GM20431 (cell line): Measurements from ENCODE around the gene UCP3.

Experiments
- in situ Hi-C: fragments of 300-500 bp; cut with MseI, MboI; formaldehyde crosslinking; loops from one replicate; pipeline ENCODE4 v1.15.0; 2020; ENCODE audit warnings: low sequenced_read_pairs; ENCODE audit not compliant: unreplicated experiment

Gene UCP3

DNA sequence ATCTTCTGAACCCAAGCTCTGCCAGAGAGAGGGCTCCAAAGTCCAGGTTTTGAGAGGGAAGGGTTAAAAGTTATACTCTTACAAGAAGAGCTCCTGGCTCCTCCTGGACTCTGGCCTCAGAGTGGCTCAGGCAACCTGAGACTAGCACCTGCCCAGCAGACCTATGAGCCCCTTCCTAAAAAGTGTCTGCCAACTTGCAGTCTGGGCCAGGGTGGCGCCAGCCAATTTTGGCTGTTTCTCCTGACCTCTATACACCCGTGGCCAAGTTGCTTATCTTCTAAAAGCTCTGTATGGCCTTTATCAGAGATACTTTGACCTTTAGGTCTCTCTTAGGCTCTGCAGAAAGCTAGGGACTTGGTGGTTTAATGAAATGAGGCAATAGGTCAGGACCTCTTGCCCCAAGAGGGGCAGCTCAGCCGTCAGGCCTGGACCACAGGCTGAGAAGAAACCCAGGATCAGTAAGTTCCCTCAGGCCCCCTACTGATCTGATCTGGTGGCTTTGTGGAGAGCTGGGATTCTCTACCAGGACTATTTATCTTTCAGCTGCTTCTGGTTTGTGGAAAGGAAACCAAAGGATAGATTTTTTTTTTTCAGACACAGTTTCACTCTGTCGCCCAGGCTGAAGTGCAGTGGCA, 10.3 kb upstream of the UCP3 start:
- in situ Hi-C loops, result no loop called here

DNA sequence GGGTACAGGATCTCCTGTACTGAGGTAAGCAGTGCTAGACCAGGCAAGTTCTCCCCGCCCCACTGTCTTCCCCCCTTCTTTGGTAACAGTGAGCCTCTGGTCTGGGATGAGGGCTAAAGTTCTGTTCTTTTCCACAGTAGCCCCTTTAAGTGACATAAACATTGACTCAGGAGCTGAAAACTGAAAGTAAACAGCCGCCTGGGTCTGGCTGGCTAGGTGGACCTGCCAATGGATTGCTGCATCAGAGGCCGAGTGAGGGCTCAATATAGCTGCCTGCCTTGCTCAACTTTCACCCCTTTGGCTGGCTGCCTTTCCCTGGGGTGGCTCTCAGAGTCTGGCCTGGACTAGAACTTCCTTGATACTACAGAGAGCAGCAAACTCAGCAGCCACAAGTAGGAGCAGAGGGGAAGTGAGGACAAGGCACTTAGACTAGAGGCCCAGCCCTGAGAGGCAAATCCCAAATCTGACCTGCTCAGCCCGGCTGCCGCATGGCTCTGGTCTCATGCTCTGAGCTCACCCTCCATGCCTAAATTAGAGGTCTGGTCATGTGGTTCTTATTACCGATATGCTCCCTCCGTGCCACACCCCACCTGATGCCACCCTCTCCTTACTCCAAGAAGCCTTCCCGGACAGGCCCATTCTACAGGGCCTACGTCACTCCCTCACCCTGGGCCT, 9.6 kb upstream of the UCP3 start:
- in situ Hi-C loops, result no loop called here

DNA sequence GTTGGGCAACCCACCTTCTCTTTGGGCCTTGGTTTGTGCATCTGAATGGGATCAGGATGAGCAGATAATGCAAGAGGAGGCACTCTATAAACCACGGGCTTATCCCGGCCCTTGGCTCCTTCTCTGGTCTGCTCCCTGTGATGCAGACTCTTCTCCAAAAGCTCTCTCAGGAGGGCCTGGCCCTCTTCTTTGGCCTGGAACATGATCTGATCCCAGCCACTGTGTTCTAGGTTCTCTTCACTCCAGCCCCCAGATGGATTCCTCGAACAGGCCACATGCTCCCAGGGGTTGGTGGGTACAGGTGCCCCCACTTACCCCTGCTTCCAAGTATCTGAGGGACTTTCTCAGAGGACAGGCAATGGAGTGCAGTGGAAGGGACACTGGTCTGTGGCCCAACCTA, 8.7 kb upstream of the UCP3 start:
- in situ Hi-C loops, result no loop called here

DNA sequence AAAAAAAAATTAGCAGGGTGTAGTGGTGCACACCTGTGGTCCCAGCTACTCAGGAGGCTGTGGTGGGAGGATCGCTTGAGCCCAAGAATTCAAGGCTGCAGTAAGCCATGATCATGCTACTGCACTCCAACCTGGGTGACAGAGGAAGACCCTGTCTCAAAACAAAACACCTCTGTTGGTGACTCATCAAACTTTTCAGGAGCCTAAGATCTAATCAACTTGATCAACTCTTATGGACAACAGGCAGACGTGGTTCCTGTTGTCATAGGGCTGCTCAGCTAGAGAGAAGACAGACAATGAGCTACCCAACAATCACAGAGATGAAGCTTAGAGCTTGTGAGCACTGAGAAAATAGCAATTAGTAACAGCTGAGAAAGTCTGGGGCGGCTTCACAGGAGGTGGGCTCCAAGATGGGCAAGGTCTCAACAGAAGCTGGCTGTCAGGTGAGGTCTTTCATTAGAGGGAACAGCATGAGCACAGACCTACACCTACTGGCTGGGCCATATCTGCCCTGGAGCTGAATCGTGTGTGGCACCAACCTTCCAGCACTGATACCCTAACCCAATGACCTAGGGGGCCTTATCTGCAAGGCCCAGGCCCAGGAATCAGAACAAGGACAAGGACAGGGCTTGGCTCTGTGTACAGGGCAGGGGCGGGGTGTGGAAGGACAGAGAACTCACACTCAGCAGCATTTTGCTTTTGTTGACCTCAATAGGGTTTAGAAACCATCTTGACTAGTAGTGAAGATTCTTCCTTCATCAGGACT, 7.2 kb upstream of the UCP3 start:
- in situ Hi-C loops, result no loop called here

DNA sequence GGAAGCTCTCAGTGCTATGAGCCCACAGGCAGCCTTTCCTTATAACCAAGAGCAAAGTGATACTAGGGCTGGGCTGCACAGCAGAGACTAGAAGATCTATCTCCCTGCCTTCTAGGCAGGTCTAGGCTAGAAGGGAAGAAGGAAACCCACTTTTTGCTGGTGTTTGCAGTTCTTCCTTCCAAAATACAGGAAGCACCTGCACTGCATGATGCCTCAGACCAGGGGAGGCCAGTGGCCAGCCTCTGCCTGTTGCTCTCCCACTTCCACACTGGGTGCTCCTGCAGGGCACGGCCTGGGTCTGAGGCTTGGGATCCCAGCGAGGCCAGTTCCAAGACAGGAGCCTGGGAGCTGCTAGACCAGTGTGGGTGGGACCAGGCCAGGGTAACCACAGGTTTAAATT, 6.0 kb upstream of the UCP3 start:
- in situ Hi-C loops, result no loop called here

DNA sequence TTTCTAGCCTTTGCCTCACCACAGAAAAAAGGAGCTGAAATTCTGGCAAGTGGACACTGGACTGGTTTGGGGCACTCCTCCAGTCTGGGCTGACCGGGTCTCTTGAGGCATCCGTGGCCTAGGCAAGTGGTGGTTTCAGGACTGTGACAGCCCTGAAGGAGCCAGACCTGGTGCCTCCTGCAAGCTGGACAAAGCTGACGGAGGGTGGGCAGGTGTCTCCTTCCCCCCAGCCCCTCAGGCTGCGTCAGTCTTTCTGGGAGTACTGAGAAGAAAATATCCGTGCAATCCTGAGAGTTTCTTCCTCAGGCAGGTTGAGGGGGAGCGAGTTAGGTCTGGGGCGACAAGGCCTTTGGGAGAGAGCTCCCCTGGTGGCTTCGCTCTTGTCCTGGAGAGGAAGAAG, 4.3 kb upstream of the UCP3 start:
- in situ Hi-C loops, result no loop called here

DNA sequence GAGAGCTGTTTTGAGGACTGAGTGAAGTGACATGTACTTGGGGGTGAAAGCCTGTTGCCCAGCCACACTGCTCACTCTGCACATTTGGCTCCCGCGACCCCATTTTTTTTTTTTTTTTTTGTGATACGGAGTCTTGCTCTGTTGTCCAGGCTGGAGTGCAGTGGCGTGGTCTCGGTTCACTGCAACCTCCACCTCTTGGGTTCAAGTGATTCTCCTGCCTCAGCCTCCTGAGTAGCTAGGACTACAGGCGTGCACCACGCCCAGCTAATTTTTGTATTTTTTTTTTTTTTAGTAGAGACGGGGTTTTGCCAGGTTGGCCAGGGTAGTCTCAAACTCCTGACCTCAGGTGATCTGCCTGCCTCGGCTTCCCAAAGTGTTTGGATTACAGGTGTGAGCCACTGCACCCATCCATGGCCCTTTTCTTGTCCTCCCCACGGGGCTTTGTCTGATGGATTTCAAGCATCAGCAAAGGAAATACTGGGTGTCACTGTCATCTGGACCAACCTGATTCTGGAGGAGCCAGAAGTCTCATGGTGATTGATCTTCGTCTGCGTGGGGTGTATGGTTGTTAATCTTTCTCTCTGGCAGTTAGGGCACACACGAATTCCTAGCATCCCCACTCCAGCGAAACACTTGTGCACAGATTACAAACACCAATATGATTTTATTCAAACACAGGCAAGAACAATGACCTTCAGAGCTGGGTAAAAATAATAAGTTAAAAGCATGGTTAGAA, 3.4 kb upstream of the UCP3 start:
- in situ Hi-C loops, result no loop called here

DNA sequence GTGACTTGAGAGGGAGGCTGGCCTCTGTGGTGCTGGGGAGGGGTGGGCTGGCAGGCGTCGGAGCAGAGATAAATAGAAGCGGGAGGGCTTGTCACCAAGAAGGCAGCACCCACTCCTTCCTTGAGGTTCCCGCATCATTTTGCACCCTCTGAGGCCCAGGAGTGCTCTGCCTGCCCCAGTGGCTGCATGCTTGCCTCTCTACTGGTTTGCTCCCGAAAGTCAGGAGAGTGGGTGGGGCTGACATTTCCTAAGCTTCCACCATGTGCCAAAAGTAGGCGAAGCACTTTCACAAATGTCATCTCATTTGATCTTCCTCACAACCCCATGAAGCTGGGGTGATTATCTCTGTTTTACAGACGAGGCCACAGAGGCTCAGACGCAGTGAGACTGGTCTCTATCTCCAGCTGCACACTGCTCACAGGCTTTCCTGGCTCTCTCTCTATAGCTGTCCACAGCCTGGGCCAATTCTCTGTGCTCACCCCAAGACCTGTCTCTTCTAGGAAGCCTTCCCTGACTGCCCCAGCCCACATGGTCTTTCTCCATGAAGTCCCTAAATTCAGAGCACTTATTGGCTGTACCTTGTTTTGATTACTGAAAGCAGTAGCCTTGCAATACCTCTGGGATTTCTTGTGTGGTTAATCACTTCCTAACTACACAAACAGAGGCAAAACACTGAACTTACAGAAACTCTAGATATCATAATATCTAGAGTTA, 2.6 kb upstream of the UCP3 start:
- in situ Hi-C loops, result no loop called here

DNA sequence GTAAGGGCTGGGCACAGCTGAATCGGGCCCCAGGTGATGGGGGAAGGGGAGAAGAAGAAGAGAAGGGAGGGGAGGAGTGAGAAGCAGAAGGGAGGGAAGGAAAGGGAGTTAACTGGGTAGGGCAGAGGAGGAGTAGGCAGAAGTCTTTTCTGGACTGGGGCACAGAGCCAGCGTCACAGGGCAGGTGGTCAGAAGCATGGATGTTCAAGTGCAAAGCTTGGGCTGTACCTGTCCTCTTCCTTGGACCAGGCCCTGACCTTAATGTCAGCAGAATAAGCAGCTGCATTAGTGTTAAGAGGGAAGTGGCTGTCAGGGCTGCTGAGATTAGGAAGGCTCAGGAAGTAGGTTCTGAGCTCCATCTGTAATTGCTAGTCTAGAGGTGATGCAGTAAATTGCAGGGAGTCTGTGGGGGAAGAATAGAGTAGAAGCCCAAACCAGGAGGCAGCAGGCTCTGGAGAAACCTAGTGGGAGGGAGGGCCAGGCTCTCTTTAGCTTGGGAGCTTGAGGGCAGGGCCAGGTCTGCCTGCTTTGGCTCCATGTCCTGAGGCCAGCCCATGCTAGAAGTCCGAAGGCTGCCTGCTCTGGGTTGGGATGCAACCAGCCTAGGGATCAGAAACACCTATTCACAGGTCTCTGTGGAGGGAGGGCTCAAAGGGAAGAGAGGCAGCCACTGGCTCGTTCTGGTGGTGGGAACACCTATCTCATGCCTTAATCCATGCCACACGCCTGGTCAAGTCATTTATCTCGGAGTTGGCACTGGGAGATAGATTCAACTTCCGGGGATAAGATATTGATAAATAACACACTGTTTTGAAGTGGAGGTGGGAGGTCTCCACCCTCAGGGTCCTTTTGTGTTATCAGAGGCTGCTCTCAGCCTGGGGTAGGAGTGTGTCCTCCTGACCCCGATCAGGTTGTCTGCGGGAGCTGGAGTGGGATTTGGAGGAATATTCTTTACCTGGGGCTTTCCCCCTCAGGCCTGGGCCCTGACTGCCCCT, 1.7 kb upstream of the UCP3 start:
- in situ Hi-C loops, result no loop called here

DNA sequence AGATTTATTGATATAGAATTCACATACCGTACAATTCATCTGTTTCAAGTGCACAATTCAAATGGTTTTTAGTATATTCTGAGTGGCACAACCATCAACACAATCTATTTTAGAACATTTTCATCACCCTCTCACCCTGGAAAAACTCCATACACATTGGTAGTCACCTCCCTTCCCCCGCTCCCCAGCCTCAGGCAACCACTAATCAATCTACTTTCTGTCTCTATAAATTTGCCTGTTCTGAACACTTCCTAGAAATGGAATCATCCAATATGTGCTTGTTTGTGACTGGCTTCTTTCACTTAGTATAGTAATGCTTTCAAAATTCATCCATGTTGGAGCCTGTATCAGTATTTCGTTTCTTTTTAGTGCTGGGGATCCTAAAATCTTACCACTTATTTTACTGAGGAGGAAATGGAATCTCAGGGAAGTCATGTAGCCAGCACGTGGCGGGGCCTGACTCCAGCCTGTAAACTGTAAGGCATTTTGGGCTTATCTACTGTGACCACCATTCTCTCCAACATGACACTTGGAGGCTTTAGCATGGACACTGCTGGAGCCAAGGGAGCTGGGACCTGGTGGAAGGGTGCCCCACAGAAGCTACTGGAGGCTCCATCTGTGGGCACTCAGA, 905 bp upstream of the UCP3 start:
- in situ Hi-C loops, result no loop called here

DNA sequence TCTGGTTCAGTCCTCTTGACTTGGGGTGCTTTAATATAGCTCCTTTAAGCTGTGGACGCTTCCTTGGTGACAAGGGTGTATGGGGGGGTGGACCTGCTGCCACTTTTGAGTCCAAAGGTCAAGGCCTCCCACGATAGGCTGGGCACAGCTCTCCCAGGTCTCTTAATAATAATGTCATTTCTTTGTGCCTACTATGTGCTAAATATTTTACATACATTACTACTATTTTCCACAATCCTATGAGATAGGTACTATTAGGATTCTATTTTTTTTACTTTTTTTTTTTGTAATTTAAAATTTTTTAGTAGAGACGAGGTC, 304 bp upstream of the UCP3 start:
- in situ Hi-C loops, result no loop called here

DNA sequence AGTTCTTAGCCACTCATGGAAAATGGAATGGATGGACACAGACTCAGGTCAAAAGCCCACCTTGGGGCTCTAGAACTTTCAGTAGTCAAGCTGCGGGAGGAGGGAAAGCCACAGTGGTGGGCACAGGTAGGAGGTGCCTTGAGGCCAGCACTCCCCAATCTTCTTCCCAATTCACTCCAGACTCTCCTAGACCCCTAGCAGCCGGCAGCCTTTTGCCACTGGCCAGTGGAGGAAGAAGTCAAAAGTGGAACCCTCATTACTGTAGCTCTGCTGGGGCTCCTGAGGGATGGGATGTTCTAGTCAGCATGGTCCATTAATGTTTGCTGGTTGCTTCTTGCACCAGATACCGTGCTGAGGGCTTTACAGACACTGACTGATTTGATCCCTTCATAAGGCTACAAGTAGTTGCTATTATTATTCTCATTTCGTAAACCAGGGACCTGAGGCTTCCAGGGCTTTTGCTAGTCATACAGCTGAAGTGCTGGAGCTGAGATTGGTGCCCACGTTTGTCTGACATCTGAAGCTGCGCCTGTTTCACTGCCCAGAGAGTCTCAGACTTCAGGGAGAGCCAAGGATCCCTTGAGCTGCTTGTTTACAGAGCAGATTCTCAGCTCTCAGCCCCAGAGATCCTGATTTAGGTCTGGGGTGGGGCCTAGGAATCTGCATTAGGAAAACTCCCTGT, 1.1 kb downstream of the UCP3 start:
- in situ Hi-C loops, result no loop called here

DNA sequence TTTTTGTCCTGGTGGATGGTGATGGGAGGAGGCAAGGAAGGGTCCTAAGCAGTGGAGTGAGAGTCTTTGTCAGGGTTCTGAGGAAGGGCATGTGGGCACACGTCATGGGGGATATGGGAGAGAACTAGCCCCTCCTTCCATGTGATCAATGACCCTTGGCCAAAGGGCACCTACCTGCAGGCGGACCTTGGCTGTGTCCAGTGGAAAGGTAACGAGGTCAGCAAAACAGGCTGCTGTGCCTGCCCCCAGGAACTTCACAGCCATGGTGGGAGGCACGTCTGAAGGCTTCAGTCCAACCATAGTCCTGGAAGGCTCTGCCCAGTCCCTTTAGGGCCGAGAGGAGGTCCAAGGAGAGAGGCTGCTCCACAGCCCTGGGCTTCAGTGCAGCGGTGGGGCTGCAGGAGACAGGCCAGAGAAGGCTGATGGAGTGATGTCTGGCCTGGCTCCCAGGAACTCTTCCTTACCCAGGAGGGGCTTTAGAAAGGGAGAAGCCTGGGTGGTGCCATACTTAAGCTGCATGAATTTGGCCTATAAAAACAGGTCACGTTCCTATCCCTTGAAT, 2.1 kb downstream of the UCP3 start:
- in situ Hi-C loops, result no loop called here

DNA sequence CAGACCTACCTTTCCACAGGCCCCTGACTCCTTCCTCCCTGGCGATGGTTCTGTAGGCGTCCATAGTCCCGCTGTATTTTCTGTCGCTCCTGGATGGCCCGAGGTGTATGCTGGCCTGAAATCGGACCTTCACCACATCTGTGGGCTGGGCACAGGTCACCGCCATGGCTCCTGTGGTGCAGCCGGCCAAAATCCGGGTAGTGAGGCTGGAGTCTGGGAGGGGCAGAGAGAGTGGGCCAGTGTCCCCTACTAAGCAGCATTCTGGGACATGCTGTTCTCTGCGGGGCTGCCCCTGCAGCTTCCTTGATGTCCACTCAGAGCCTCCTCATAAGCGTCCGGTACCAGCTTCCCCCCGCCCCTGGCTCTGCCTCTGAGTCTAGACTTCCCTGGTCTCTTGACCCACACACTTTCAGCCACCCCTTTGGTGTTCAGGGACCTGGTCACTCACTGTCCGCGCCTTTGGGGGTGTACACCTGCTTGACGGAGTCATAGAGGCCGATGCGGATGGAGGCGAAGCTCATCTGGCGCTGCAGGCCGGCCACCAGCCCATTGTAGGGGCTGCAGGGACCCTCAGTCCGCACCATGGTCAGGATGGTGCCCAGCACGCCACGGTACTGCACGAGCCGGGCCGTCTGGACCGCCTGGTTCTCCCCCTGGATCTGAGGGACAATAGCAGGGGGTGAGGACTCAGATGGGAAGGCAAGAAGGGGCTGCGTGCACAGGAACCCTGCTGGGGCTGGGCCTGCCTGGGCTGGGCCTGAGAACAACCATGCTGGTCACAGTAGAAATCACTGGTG, 3.0 kb downstream of the UCP3 start:
- in situ Hi-C loops, result no loop called here

DNA sequence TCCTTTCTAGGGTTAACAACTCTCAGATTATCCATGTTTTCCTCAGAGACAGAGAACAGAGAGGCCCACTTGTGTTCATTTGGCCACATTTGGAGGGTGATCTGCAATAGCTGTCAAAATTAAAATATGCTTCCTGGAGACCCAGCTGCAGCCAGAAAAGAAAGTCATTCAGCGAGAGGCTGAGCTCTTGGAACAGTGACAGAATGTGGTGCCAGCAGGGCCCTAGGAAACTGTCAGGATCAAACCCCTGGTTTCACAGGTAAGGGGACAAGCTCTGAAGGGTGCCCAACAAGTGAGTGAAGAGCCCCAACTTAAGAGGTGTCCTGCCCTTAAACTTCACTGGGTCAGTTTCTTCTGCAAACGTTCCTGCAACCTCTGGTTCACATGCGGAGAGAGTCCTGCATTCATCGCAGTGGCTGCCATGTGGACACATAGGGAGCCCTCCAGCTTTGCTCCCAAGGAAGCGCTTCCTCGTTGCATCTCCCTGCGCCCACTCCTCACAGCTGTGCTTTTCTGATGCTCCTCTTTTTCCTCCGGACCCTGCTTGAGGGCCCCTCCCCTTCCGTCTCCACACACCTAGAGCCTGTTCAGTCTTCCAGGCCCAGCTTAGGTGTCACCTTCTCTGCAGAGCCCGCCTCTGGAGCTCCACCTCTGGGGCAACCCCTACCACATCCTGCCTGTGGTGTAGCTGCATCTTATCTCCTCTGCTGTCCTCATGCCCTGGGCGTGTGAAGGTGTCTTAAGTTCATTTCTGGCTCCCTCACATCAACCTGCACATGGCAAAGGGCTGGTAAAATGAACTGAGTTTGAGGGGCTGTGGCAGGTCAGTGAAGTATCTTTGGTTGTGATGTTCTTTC, 3.9 kb downstream of the UCP3 start:
- in situ Hi-C loops, result no loop called here

DNA sequence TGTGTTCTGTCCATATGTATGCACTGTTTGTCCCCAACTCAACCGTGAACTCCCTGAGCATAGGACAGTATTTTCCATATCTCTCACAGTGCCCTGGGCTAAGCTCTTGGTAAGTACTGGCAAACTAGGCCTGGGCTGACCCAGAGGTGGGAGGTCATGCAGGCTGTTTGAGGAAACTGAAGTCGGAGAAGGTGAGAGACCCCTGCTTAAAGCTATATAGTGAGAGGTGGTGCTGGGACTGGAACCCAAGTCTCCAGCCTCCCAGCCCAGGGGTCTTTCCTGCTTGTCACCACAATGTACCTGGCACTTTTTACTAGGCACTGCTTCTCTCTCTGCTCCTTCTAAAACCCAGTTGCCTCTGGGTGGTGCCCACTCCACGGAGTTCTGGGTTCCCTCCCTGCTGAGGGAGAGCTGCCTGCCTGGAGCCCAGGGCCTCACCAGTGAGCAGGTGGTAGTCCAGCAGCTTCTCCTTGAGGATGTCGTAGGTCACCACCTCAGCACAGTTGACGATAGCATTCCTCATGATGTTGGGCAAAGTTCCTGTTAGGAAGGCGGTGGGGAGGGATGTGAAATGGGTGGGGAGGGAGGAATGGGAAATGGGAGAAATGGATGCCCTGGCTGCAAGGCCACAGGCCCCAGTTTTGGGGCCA, 4.7 kb downstream of the UCP3 start:
- in situ Hi-C loops, result no loop called here
